HG03175 (cell line): ENCODE measurements around the gene SLC27A2.

Experiments used
- ATAC-seq: cut with Tn5 transposase; IDR thresholded peaks from one replicate; pipeline ENCODE4 v1.9.1; 2021; ENCODE audit warnings: mild to moderate bottlenecking, moderate library complexity; ENCODE audit not compliant: unreplicated experiment

SLC27A2 gene

GRCh38 chr15:50190166-50190570 lies 8.2 kb downstream of the SLC27A2 start:
- ATAC-seq = peak; percentile 57

GRCh38 chr15:50190723-50191122 lies 8.7 kb downstream of the SLC27A2 start:
- peak; percentile 64 for ATAC-seq

GRCh38 chr15:50192164-50192563 lies 10.2 kb downstream of the SLC27A2 start:
- ATAC-seq = no peak

- ATAC-seq = no peak
Measured at GRCh38 chr15:50192926-50193620, 11.1 kb downstream of the SLC27A2 start.

GRCh38 chr15:50202003-50202402 lies 20.0 kb downstream of the SLC27A2 start:
- no peak for ATAC-seq

GRCh38 chr15:50206020-50206419 lies 24.0 kb downstream of the SLC27A2 start:
- ATAC-seq = no peak

GRCh38 chr15:50209809-50210208 lies 27.8 kb downstream of the SLC27A2 start:
- ATAC-seq = no peak

- ATAC-seq = no peak
Measured at GRCh38 chr15:50210462-50211157, 28.6 kb downstream of the SLC27A2 start.

GRCh38 chr15:50218291-50218690 lies 36.3 kb downstream of the SLC27A2 start:
- ATAC-seq = no peak

- ATAC-seq = no peak
Measured at GRCh38 chr15:50218691-50219090, 36.7 kb downstream of the SLC27A2 start.

- no peak for ATAC-seq
Measured at GRCh38 chr15:50219820-50220219, 37.8 kb downstream of the SLC27A2 start.

GRCh38 chr15:50222181-50222580 lies 40.2 kb downstream of the SLC27A2 start:
- no peak for ATAC-seq

- ATAC-seq = no peak
Measured at GRCh38 chr15:50224606-50225005, 42.6 kb downstream of the SLC27A2 start.

GRCh38 chr15:50225057-50225456 lies 43.1 kb downstream of the SLC27A2 start:
- no peak for ATAC-seq

GRCh38 chr15:50225938-50226337 lies 43.9 kb downstream of the SLC27A2 start:
- no peak for ATAC-seq

- ATAC-seq = no peak
Measured at GRCh38 chr15:50227076-50227475, 45.1 kb downstream of the SLC27A2 start.

- no peak for ATAC-seq
Measured at GRCh38 chr15:50228866-50229265, 46.9 kb downstream of the SLC27A2 start.

- no peak for ATAC-seq
Measured at GRCh38 chr15:50229336-50229735, 47.3 kb downstream of the SLC27A2 start.

GRCh38 chr15:50231761-50232160 lies 49.8 kb downstream of the SLC27A2 start:
- no peak for ATAC-seq

GRCh38 chr15:50232791-50233190 lies 50.8 kb downstream of the SLC27A2 start:
- ATAC-seq = no peak

- no peak for ATAC-seq
Measured at GRCh38 chr15:50233192-50233736, 51.3 kb downstream of the SLC27A2 start.

GRCh38 chr15:50234764-50235163 lies 52.8 kb downstream of the SLC27A2 start:
- ATAC-seq = no peak
